Endothelial cell of umbilical vein (primary cell): ENCODE results near the gene ZNF768. TPM values are rescaled to one million over a fixed set of nuclear protein-coding genes. Genes with fewer than 3 reads are reported as not detected.

Experiments used
- BruUV-seq: library from RNA; stranded (reverse); fragments of 400-500 nt; replicated peaks from 2 replicates; lab custom pipeline; 2021; lab: Mats Ljungman, UMichigan
- CTCF ChIA-PET: fragments of 300-600, 350-600 bp; sonication (Branson Sonifier 250); formaldehyde crosslinking; loops from one replicate; lab custom pipeline; 2021; ENCODE audit warnings: antibody characterized with exemption, inconsistent platforms; lab: Charles Lee
- POLR2A ChIA-PET: fragments of 300-600, 350-600 bp; sonication (Branson Sonifier 250); formaldehyde crosslinking; loops from one replicate; lab custom pipeline; 2021; ENCODE audit warnings: antibody characterized with exemption, inconsistent platforms; lab: Charles Lee
- DNase-seq: peaks from one replicate; pipeline ENCODE4 v3.0.0-alpha.2; 2011; ENCODE audit warnings: low read depth, low spot score
- FAIRE-seq: peaks from 2 replicates; lab custom pipeline; 2011; peaks lifted over from hg19 to GRCh38; lab: Jason Lieb, UNC
- H2AFZ ChIP-seq: 2 replicates; pipeline ENCODE4 v1.6.0; 2012; ENCODE audit warnings: low read depth, low read length, control low read depth, inconsistent platforms
- H3K27ac ChIP-seq: 2 replicates; pipeline ENCODE4 v1.5.1; 2011; ENCODE audit warnings: low read depth, mild to moderate bottlenecking, control low read depth, low read length, moderate library complexity; ENCODE audit not compliant: insufficient read depth
- H3K27me3 ChIP-seq, 2 experiments: 2 replicates each; pipeline versions ENCODE4 v1.6.0 to v1.6.1; 2011; ENCODE audit warnings: low read length in 2 of 2, mixed read lengths in 1 of 2; ENCODE audit not compliant: control insufficient read depth in 2 of 2, insufficient read depth in 2 of 2
- H3K36me3 ChIP-seq, 2 experiments: 2 replicates in 1 of 2; 3 replicates in 1 of 2; pipeline ENCODE4 v1.5.1; 2011; ENCODE audit warnings: low read length in 2 of 2, mild to moderate bottlenecking in 1 of 2, moderate library complexity in 1 of 2; ENCODE audit not compliant: control insufficient read depth in 2 of 2, insufficient read depth in 2 of 2; ENCODE audit errors: extremely low read depth in 1 of 2
- H3K4me1 ChIP-seq: 3 replicates; pipeline ENCODE4 v1.5.1; 2011; ENCODE audit warnings: mild to moderate bottlenecking, low read length; ENCODE audit not compliant: control insufficient read depth, insufficient read depth; ENCODE audit errors: extremely low read depth
- H3K4me2 ChIP-seq: 2 replicates; pipeline ENCODE4 v1.6.1; 2011; ENCODE audit warnings: low read length, control low read depth, mixed read lengths; ENCODE audit not compliant: insufficient read depth
- H3K4me3 ChIP-seq, 3 experiments: fragments of 200-600 bp in 1 of 3; sonication (generic), shearing (Covaris generic) in 1 of 3; replicated peaks in 1 of 3; 2 replicates each; pipeline ENCODE4 v1.5.1; 2011 to 2016; ENCODE audit warnings: control low read depth in 3 of 3, low read length in 3 of 3, mild to moderate bottlenecking in 2 of 3, inconsistent platforms in 1 of 3, low read depth in 1 of 3, moderate library complexity in 1 of 3; ENCODE audit not compliant: insufficient read depth in 1 of 3
- H3K79me2 ChIP-seq: 2 replicates; pipeline ENCODE4 v1.6.0; 2012; ENCODE audit warnings: low read length, inconsistent platforms; ENCODE audit not compliant: control insufficient read depth, insufficient read depth
- H3K9ac ChIP-seq: replicated peaks from 2 replicates; pipeline ENCODE3; 2011; ENCODE audit warnings: low read length, control low read depth; ENCODE audit not compliant: insufficient read depth; ENCODE audit errors: extremely low read depth
- H3K9me1 ChIP-seq: replicated peaks from 3 replicates; pipeline ENCODE4 v1.6.0; 2011; ENCODE audit warnings: mild to moderate bottlenecking, low read length; ENCODE audit not compliant: control insufficient read depth, insufficient read depth; ENCODE audit errors: extremely low read depth
- H3K9me3 ChIP-seq: replicated peaks from 2 replicates; pipeline ENCODE4 v1.5.1; 2012; ENCODE audit warnings: low read length, inconsistent platforms; ENCODE audit not compliant: control insufficient read depth, insufficient read depth
- H4K20me1 ChIP-seq: replicated peaks from 2 replicates; pipeline ENCODE3; 2011; ENCODE audit warnings: mild to moderate bottlenecking, low read length; ENCODE audit not compliant: control insufficient read depth, insufficient read depth; ENCODE audit errors: extremely low read depth
- EZH2 ChIP-seq: IDR thresholded peaks from 2 replicates; pipeline ENCODE4 v1.6.1; 2012; ENCODE audit warnings: borderline replicate concordance, low read depth, mild to moderate bottlenecking, moderate library complexity, low read length, inconsistent platforms; ENCODE audit not compliant: severe bottlenecking
- MYC ChIP-seq: IDR thresholded peaks from one replicate; pipeline ENCODE4 v1.6.1; 2011; ENCODE audit warnings: mild to moderate bottlenecking, low read depth, low read length
- POLR2A ChIP-seq: IDR thresholded peaks from 2 replicates; pipeline ENCODE4 v1.6.1; 2012; ENCODE audit warnings: low read depth, mild to moderate bottlenecking, control low read depth, low read length
- dilution Hi-C: fragments of 300-500 bp; cut with MboI; formaldehyde crosslinking; loops from one replicate; pipeline ENCODE4 v1.15.0; 2019; ENCODE audit warnings: low sequenced_read_pairs; ENCODE audit not compliant: extremely low pct_ligation_motif_present
- intact Hi-C: fragments of 100-400 bp; cut with micrococcal nuclease; formaldehyde crosslinking; loops from one replicate; pipeline ENCODE4 v1.10.0; 2022
- polyA plus RNA-seq, 4 experiments: library from polyadenylated mRNA; depleted of rRNA in 3 of 4; stranded (reverse) in 3 of 4; unstranded in 1 of 4; fragments of >200 nt; gene quantifications; 2 replicates each; pipeline versions ENCODE4 v1.2.1 to v1.2.3, GENCODE V29; 2011 to 2012; ENCODE audit warnings: missing spikeins in 1 of 4
- total RNA-seq: library from RNA; stranded (reverse); gene quantifications from 2 replicates; pipeline ENCODE4 v1.2.3, GENCODE V29; 2021

Gene ZNF768
- total and polyA plus RNA-seq, 2 donors (not counting 3 experiments of a cell fraction or from before 2014, with no cell fraction given), result 24.2 to 24.7 TPM

GRCh38 chr16:30530163-30531037 lies 4.0 kb upstream of the ZNF768 start:
- Histone ChIP-seq H3K27ac (no peak overlapping the region), H3K4me3 (no peak overlapping the region), H3K4me2 (no peak overlapping the region), H3K4me1 (peaks cover 13% of the 10 kb centered on the region), H4K20me1 (no peaks in the 10 kb centered on the region), H3K9me1 (no peaks in the 10 kb centered on the region), H3K27me3 (no peaks in the 10 kb centered on the region), H3K79me2 (peaks cover 2% of the 10 kb centered on the region), H3K9ac (no peak overlapping the region), H3K36me3 (peaks cover 0 to 2% of the 10 kb centered on the region in 2 experiments), H2AFZ (no peak overlapping the region), H3K9me3 (no peaks in the 10 kb centered on the region)
- FAIRE-seq (peak; percentile 40), DNase-seq (no peak)
- intact Hi-C loops, result no loop called here
- ChIA-PET POLR2A (no interaction called here), CTCF (interaction anchor here (2.3 kb wide), 1 partner anchor 101 kb away, joined by 8 read pairs; the partner anchor contains the start of gene DCTPP1)
- no peak for TF ChIP-seq MYC
- BruUV-seq, result no TSS peak
- dilution Hi-C loops, result no loop called here

- no peak for DNase-seq
- intact Hi-C loops, result loop anchor here (5.0 kb wide), 2 partner anchors 128 to 168 kb away; partner anchors contain the start of genes FBRS and SRCAP
Measured at GRCh38 chr16:30528799-30529457, 2.6 kb upstream of the ZNF768 start.

More at GRCh38 chr16:30528799-30529457, 2.6 kb upstream of the ZNF768 start:
- FAIRE-seq, result no peak
- TF ChIP-seq EZH2 (no peak), POLR2A (no peak), MYC (no peak)
- H3K9ac ChIP-seq, result no peak overlapping the region
- H2AFZ ChIP-seq, result no peak overlapping the region
- BruUV-seq, result no TSS peak
- no peaks in the 10 kb centered on the region for H3K27me3 ChIP-seq
- H3K9me1 ChIP-seq, result no peaks in the 10 kb centered on the region
- peaks cover 0 to 2% of the 10 kb centered on the region in 2 experiments for H3K36me3 ChIP-seq
- H4K20me1 ChIP-seq, result no peaks in the 10 kb centered on the region
- dilution Hi-C loops, result no loop called here
- H3K27ac ChIP-seq, result no peak overlapping the region
- no peak overlapping the region for H3K4me2 ChIP-seq
- CTCF ChIA-PET, result interaction anchor here (1.0 to 2.3 kb wide), 2 partner anchors 69 to 99 kb away, joined by 3 to 8 read pairs; partner anchors contain the start of gene DCTPP1
- H3K4me1 ChIP-seq, result peaks cover 4% of the 10 kb centered on the region
- POLR2A ChIA-PET, result no interaction called here
- H3K79me2 ChIP-seq, result no peaks in the 10 kb centered on the region
- no peak overlapping the region for H3K4me3 ChIP-seq
- H3K9me3 ChIP-seq, result no peaks in the 10 kb centered on the region
